ENCODE measurements around the gene C2CD2.
"Not testable (repeated sequence)": the region's sequence is repeated elsewhere in the genome, so short reads cannot be mapped to it uniquely, and the experiment has no call there.

C2CD2 gene

GRCh38 chr21:41975391-41976272, 21.8 kb upstream of the C2CD2 start:
- no peak for DNase-seq (ENCODE audit: low read depth in 2 of 2, low spot score in 1 of 2)

GRCh38 chr21:41974752-41975053, 20.9 kb upstream of the C2CD2 start:
- DNase-seq (ENCODE audit: low read depth in 2 of 2, low spot score in 1 of 2) = no peak

DNA sequence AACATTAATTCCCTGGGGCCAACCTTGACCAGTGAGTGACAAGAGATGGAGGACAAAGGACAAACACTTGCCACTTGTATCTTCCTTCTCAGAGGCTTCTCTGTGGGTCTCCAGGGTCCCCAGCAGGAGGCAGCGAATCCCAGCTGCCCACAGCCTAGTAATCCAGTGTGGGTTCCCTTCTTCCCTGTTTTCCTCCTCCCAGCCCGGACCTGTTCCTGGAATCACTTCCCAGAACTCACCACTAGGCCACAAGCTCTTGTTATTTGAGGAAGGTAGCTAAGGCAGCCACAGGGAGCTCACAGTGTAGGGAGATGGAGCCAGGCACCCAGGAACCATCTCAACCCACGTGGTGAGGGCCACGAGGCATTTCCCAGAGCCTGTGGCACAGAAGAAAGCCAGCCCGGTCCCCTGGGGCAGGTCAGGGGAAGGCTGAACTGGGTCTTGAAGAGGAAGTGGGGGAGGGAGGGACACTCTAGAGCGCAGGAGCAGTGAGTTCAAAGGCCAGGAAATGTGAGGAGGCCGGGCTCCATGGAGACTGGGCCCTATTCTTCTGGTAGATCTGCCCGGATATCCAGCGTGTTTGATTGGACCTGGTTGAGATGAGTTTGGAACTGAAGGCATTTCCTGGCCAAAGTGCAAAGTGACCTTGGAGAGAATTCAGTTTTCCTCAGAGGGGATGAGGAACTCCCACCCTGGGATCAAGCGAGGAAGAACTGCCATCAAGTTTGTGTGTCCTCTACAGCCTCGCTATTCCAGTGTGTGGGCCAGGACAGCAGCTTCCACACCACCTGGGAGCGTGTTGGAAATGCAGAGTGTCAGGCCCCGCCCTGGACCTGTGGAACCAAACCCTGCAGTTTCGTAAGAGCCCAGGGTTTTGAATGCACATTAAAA, 20.3 kb upstream of the C2CD2 start:
- DNase-seq (ENCODE audit: low read depth in 2 of 2, low spot score in 1 of 2) = no peak

DNA sequence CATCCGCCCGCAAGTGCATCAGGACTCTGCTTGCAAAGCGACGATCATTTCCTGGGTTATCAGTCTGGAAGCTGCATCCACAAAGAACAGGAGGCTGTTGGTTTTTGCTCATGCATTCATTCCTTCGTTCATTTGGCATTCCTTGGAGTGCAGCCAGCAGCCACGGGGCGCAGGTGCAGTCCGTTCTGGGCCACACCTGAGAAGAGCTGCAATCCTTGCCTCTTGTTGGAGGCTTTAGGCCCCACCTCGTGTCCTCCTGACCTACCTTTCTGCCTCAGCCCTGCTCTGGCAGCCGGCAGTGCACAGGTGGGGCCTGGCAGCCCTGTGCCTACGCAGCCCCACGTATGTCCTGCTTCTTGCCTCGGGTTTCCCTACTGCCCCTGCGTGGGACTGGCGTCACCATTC, 19.6 kb upstream of the C2CD2 start:
- DNase-seq (ENCODE audit: low read depth in 2 of 2, low spot score in 1 of 2) = no peak

DNA sequence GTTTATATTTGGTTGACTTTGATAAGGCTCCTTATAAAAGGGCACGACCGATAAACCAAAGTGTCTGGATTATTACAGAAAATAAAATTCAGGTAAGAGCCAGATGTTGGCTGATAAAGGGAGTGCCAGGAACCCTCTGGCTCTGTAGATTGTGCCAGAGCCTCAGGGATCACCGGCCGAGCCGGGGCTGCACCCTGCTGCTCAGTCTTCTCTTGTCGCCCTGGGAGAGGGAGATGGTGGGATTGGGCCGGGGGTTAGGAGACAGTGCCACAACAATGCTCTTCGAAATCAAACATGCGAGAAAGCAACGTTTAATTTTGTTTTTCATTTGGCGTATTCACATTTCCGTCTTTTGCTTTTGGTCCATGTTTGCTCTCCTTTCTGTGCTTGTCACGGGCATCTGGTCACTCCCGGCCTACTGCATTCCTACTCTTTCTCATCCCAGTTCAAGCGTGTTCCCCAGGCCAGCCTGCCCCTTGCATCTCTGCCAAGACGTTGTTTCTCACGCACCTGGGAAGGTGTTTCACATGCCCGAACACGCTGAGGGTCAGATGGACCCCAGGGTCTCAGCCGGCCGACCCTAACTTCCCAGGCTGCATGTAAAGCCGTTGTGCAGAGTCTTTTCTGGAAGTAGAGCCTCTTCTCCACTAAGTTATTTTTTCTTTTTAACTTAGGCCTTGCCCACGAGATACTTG, 18.8 kb upstream of the C2CD2 start:
- no peak for DNase-seq (ENCODE audit: low read depth in 2 of 2, low spot score in 1 of 2)

DNA sequence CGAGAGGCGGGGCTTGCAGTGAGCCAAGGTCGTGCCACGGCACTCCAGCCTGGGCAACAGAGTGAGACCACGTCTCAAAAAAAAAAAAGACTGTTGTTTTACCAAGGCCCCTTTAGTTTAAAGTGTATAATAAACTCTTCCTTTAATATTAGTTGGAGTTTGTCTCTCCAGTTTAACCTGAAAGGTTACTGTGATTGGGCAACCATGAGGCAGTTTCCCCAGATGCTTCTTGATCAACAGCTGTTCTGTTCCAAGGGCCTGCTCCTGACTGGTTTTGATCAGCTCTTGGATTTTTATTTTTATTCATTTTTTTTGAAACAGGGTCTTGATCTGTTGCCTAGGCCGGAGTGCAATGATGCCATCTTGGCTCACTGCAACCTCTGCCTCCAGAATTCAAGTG, 18.1 kb upstream of the C2CD2 start:
- DNase-seq (ENCODE audit: low read depth in 2 of 2, low spot score in 1 of 2) = no peak

DNA sequence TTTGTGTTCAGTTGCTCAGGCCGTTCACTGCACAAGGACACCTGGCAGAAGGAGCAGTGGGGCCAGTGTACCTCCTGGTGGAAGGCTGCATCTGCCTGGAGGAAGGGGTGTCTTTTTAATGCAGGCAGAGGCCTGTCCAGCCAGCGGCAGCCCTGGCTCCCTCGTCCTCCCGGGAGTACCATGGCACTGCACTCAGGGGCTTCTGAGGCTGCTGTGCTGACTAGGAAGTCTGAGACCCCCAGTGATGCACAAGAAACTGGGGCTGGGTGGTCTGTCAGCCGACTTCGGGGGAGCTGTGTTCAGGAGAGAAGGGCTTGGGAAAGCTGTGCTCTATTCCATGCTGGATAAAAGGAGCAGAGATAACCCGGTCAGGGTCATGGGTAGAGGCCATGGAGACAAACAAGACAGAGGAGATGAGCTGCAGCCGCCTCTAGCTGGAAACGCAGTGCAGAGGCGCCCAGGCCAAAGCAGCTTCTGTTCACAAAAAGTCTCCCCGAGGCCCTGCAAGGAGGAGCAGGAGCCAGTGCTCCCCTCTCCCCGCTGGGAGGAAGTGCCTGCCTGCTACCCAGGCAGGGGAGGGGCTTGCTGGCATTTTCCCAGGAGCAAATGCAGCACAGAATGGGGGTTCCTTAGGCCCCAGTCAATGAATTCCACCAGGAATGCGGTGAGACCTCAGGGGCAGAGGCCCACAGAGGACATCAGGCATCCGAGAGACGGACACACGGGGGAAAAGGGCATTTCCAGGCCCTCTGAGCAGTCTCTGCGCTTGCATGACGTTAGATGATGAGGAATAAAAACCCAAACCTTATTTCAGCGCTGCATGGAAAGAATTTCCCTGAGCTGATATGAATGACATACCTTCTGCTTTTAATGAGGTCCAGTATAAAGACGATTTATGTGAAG, 17.2 kb upstream of the C2CD2 start:
- DNase-seq (ENCODE audit: low read depth in 2 of 2, low spot score in 1 of 2) = no peak

DNA sequence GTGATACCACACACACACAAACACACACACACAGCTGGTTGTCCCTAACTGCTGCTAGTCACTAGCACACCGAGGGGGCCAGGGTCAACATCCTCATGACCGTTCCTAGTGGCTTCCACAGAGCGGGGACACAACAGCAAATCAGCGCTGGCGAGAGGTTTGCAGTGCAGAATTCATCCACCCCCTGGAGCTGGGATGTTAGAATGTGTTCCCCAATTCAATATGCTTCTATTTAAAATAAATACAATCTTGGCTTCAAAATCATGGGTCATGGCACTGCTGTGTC, 16.2 kb upstream of the C2CD2 start:
- DNase-seq (ENCODE audit: low read depth in 2 of 2, low spot score in 1 of 2) = no peak

- no peak for DNase-seq (ENCODE audit: low read depth in 2 of 2, low spot score in 1 of 2)
Observed at GRCh38 chr21:41967708-41968107, 13.9 kb upstream of the C2CD2 start.

- no peak for DNase-seq (ENCODE audit: low read depth in 2 of 2, low spot score in 1 of 2)
Observed at GRCh38 chr21:41966872-41967621, 13.2 kb upstream of the C2CD2 start.

- DNase-seq (ENCODE audit: low read depth in 2 of 2, low spot score in 1 of 2) = no peak
Observed at GRCh38 chr21:41966041-41966833, 12.4 kb upstream of the C2CD2 start.

- DNase-seq (ENCODE audit: low read depth in 2 of 2, low spot score in 1 of 2) = no peak
Observed at GRCh38 chr21:41965461-41966013, 11.7 kb upstream of the C2CD2 start.

GRCh38 chr21:41965045-41965444, 11.2 kb upstream of the C2CD2 start:
- no peak for DNase-seq (ENCODE audit: low read depth in 2 of 2, low spot score in 1 of 2)

DNA sequence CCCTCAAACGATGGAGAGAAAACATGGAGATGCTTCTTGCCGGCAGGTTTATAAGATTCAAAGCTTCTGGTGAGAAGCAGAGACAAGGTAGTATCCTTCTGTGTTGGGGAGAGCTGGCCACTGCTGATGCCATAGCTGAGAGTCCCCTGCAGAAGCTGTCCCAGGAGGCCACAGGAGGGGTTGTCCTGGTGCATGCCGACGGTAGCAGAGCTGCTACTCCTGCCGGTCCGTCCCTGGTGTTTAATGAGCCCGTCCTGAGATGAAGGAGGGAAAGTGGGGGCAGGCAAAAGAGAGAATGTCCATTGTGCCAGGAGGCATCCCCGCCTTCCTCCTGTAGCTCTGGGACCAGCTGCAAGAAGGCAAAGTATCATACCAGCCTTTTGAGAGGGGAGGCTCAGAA, 10.4 kb upstream of the C2CD2 start:
- DNase-seq (ENCODE audit: low read depth in 2 of 2, low spot score in 1 of 2) = no peak

- no peak for DNase-seq (ENCODE audit: low read depth in 2 of 2, low spot score in 1 of 2)
Observed at GRCh38 chr21:41962425-41962966, 8.7 kb upstream of the C2CD2 start.

GRCh38 chr21:41961753-41962152, 7.9 kb upstream of the C2CD2 start:
- DNase-seq (ENCODE audit: low read depth in 2 of 2, low spot score in 1 of 2) = no peak

GRCh38 chr21:41961282-41961701, 7.5 kb upstream of the C2CD2 start:
- no peak for DNase-seq (ENCODE audit: low read depth in 2 of 2, low spot score in 1 of 2)

GRCh38 chr21:41960386-41960785, 6.6 kb upstream of the C2CD2 start:
- DNase-seq (ENCODE audit: low read depth in 2 of 2, low spot score in 1 of 2) = no peak

DNA sequence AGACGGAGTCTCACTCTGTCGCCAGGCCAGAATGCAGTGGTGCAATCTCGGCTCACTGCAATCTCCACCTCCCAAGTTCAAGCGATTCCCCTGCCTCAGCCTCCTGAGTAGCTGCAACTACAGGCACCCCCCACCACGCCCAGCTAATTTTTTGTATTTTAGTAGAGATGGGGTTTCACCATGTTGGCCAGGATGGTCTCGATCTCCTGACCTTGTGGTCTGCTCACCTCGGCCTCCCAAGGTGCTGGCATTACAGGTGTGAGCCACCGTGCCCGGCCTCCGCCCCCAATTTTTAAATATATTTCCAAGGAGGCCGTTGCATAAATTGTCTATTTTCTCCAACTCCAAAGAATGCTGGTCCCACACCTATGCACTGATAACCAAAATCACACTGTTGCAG, 5.9 kb upstream of the C2CD2 start:
- not testable (repeated sequence) for DNase-seq (ENCODE audit: low read depth in 2 of 2, low spot score in 1 of 2)
